ENCODE results near the gene ADH4.
A peak's percentile ranks its signal among the peaks of the same experiment; 100 is the strongest.
"Not testable (repeated sequence)": the region's sequence is repeated elsewhere in the genome, so short reads cannot be mapped to it uniquely, and the experiment has no call there.

Gene ADH4

DNA sequence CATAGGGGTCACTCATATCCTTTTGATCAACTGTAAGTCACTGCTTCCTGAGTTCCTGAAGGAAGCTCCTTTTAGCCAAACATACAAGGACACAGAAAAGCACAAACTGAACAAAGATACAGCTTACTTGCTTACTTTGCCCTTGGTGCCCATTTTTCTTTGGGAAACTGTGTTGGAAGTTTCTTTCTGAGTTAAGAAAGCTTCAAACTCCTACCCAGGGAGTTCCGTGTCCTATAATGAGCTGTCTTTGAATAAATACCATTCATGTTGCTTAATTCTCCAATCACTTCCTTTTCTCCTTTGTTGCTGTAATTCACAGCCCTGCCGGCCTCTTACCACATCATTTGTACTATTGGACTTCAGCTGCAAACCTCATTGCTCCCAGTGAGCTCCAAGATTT is at the start of gene ADH4:
Gene ADH4, minus strand, starts transcription at position 228 of the 400 bp plus-strand sequence. Its CDS starts 75 bp downstream, at position 153.
- no peak for DNase-seq

- DNase-seq, result no peak
Observed at GRCh38 chr4:99190336-99190735, 46.2 kb upstream of the ADH4 start.

DNA sequence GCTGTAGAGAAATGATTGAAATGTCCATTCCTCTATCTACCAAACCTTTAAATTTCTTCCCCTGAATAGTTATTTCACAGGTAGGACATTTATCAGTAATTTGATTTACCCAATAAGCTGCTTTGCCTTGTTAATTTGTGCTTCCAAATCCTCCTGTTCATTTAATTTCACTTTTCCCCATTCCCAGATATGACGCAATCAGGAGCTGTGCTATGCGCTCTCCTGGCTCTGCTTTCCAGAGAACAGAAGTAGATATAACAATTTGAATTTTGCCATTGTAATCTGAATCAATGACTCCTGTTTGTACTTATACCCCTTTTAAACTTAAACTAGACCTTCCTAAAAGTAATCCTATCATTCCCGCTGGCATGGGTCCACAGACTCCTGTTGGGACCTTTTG is 45.8 kb upstream of the ADH4 start:
- not testable (repeated sequence) for DNase-seq

- DNase-seq, result no peak
Observed at GRCh38 chr4:99186029-99186428, 41.9 kb upstream of the ADH4 start.

DNA sequence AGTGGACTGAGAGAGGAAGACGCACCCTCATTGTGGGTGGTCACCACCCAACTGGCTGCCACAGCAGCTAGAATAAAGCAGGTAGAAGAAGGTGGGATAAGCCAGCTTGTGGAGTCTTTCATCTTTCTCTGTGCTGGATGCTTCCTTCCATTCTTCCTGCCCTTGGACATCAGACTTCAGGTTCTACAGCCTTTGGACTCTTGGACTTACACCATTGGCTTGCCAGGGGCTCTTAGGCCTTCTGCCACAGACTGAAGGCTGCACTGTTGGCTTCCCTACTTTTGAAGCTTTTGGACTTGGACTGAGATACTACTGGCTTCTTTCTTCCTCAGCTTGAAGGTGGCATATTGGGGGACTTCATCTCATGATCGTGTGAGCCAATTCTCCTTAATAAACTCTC is 41.5 kb upstream of the ADH4 start:
- no peak for DNase-seq

- peak; percentile 35 for DNase-seq
Observed at GRCh38 chr4:99180382-99181070, 36.4 kb upstream of the ADH4 start.

GRCh38 chr4:99179626-99180025 is 35.5 kb upstream of the ADH4 start:
- no peak for DNase-seq

- DNase-seq, result no peak
Observed at GRCh38 chr4:99179178-99179577, 35.1 kb upstream of the ADH4 start.

GRCh38 chr4:99166544-99166943 is 22.4 kb upstream of the ADH4 start:
- DNase-seq, result no peak

DNA sequence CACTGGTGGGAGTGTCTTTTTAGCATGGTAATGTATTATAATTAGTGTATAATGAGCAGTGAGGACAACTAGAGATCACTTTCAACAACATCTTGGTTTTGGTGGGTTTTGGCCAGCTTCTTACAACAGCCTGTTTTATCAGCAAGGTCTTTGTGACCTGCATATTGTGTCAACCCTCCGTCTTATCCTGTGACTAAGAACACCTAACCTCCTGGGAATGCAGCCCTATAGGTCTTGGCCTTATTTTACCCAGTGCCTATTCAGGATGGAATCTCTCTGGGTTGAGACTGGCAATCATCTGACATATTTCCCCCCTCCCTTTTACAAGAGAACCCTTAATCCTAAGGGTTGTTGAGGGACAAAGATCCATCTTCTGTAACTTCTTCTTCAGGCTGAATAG is 21.9 kb upstream of the ADH4 start:
- DNase-seq, result no peak

DNA sequence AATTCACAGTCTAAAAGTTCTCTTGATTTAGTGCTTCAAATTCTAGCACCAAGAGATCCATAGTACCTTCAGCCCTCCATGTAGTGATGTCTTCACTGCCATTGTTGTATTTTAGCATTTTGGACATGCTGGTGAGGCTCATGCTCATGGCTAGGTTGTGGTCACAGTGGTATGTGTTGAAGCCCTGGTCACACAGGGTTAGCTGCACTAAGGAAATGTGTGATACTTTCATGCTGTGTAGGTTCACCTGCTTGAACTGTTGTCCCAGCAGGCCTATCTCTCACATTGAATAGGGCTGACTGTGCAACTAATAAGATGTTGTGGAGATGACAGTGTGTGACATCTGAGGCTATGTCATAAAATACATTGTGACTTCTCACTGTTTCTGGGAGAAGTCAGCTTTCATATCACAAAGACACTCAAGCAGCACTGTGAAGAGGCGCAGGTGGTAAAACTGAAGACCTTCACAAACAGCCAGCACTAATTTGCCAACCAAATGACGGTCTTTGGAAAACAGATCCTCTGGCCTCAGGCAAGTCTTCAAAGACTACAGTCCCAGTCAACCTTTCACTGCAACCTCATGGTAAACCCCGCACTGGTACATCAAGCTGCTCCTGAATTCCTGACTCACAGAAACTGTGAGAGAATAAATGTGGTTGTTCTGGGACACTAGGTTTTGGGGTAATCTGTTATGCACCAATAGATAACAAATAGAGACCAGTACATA is 17.4 kb upstream of the ADH4 start:
- no peak for DNase-seq

DNA sequence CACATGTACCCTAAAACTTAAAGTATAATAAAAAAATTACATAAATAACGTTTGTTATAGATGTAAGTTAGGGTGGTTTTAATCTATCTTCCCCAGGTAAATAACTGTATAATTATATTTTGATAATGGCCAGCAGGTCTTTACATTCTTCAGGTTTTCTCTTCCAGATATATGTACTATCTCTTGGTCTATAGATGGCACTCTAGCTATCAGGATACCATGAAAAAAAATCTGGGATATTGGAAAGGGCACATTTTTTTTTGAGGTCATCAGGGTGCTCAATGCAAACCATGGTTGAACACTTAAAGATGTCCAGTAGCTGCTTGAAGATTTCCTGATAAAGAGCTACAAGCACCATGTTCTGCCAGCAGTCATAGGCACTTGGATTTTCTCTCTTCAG is 15.6 kb upstream of the ADH4 start:
- no peak for DNase-seq

GRCh38 chr4:99157478-99157935 is 13.4 kb upstream of the ADH4 start:
- DNase-seq, result no peak

DNA sequence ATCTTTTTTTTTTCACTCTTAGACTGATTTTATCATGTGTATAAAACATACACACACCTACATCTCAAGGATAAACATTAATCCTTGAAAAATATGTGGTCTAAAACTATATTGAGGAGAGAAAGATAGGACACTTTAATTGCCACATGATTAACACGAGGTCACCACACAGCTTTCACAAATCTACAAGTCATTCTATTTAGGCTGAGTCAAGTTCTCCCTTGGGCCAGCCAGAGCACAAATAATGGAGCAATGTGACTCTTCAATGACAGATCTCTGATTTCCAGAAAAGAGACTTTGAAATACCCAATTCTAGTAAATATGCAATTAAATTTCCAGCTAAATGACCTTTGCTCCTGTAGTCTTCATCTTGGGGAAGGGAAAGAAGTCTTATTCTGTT is 12.9 kb upstream of the ADH4 start:
- no peak for DNase-seq

- no peak for DNase-seq
Observed at GRCh38 chr4:99154658-99155342, 10.7 kb upstream of the ADH4 start.

GRCh38 chr4:99151995-99152394 is 7.9 kb upstream of the ADH4 start:
- DNase-seq, result no peak

GRCh38 chr4:99151452-99151851 is 7.4 kb upstream of the ADH4 start:
- no peak for DNase-seq

GRCh38 chr4:99149426-99150019 is 5.4 kb upstream of the ADH4 start:
- no peak for DNase-seq

GRCh38 chr4:99148550-99148949 is 4.5 kb upstream of the ADH4 start:
- DNase-seq, result no peak

- DNase-seq, result no peak
Observed at GRCh38 chr4:99144587-99144986, 490 bp upstream of the ADH4 start.

GRCh38 chr4:99136329-99136728 is 7.8 kb downstream of the ADH4 start:
- DNase-seq, result no peak

- no peak for DNase-seq
Observed at GRCh38 chr4:99135541-99136162, 8.4 kb downstream of the ADH4 start.

DNA sequence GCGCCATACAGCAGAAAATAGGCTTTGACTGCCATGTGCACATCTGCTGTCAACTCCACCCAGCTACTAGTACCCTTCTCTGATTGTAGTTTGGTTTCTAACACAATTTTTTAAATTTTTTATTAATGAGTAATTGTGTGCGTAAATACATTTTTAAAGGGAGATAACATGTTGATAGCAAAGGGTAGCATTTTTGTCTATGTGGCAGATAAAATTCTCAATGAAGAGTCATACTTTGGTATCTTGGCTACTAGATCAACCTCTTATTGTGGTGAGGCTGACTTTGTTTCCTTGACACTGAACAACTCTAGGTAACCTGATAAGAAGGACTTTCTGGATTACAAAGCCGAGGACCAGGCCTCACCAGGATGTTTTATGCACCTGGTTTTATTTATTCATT is 9.5 kb downstream of the ADH4 start:
- DNase-seq, result no peak

Data from femur (tissue), 1 donor.